ENCODE data around the gene VAV1. TPM values are rescaled to one million over a fixed set of nuclear protein-coding genes. Genes with fewer than 3 reads are reported as not detected.

Gene VAV1
- total RNA-seq, 6 experiments from 2014 or later, result not detected

- H3K4me3 Mint-ChIP-seq, result no peak overlapping the region
- no peak for DNase-seq
- H3K4me1 Mint-ChIP-seq (ENCODE audit: low read depth), result no peaks in the 10 kb centered on the region
- H3K9me3 Mint-ChIP-seq, result peaks cover 34% of the 10 kb centered on the region
- TF ChIP-seq CTCF (IDR thresholded peaks at IDR 0.05), result no peak
- H3K27ac Mint-ChIP-seq, result no peak overlapping the region
- peaks cover 1% of the 10 kb centered on the region; the same call in 1 of the 2 replicates for H3K27me3 Mint-ChIP-seq (ENCODE audit: insufficient read depth)
- H3K36me3 Mint-ChIP-seq (ENCODE audit: low read depth), result peaks cover 4% of the 10 kb centered on the region; the same call in 1 of the 2 replicates
These were observed 118.4 kb downstream of the VAV1 start for GRCh38 chr19:6890938-6891337.

DNA sequence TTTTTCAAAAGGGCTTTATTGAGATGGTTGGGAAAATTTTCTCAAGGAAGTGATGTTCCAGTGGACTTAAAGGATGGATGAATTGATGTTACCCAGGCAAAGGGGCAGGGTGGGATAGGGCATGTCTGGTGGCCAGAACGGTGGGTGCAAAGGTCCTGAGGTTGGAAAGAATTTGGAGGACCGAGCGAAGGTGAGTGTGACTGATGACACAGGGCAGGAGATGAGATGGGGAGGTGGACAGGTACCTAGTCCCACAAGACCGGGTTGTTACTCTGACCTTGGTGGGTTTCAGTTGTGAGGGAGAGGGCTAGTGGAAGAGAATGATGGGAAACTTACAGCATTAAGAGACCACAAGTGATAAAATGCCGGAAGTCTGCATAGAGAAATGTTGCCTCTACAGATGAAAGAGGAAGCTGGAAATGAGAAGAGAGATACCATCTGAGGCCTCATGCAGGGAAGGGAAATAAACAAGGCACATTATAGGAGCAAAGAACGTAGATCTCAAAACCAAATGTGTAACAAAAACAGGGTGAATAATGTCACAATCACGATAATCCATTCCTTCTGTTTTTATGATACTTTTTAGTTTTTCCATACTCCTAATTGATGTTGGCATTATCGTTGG lies 119.4 kb downstream of the VAV1 start:
- DNase-seq, result no peak
- Mint-ChIP-seq H3K27me3 (ENCODE audit: insufficient read depth) (peaks cover 1% of the 10 kb centered on the region; the same call in 1 of the 2 replicates), H3K36me3 (ENCODE audit: low read depth) (peaks cover 4% of the 10 kb centered on the region; the same call in 1 of the 2 replicates), H3K27ac (no peak overlapping the region), H3K4me3 (no peak overlapping the region), H3K4me1 (ENCODE audit: low read depth) (no peaks in the 10 kb centered on the region), H3K9me3 (peaks cover 37% of the 10 kb centered on the region)
- TF ChIP-seq CTCF (IDR thresholded peaks at IDR 0.05), result no peak

DNA sequence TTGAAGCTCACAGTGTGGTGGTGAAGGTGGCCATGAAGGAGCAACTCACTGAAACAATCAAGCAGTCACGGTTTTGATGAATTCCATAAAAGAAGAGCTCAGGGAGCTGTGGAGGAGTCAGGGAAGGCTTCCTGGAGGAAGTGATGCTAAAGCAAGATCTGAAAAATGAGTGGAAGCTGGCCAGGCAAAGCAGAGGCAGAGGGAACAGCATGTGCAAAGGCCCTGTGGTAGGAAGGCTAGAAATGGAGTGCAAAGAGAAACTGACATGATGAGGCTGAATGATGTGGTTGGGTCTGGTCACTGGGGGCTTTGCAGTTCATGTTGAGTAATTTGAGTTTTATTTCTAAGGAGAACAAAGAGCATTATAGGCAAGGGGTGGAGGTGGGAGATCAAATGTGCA lies 121.8 kb downstream of the VAV1 start:
- Mint-ChIP-seq H3K27ac (no peak overlapping the region), H3K4me1 (ENCODE audit: low read depth) (no peaks in the 10 kb centered on the region), H3K36me3 (ENCODE audit: low read depth) (peaks cover 4% of the 10 kb centered on the region; the same call in 1 of the 2 replicates), H3K4me3 (no peak overlapping the region), H3K9me3 (peaks cover 33% of the 10 kb centered on the region), H3K27me3 (ENCODE audit: insufficient read depth) (no peaks in the 10 kb centered on the region; the same call in 1 of the 2 replicates)
- DNase-seq, result no peak
- no peak for TF ChIP-seq CTCF (IDR thresholded peaks at IDR 0.05)

GRCh38 chr19:6903446-6903845 lies 130.9 kb downstream of the VAV1 start:
- H3K4me1 Mint-ChIP-seq (ENCODE audit: low read depth), result no peaks in the 10 kb centered on the region
- H3K27ac Mint-ChIP-seq, result no peak overlapping the region
- TF ChIP-seq CTCF (IDR thresholded peaks at IDR 0.05), result no peak
- H3K9me3 Mint-ChIP-seq, result peaks cover 61% of the 10 kb centered on the region
- H3K36me3 Mint-ChIP-seq (ENCODE audit: low read depth), result peaks cover 6% of the 10 kb centered on the region; the same call in 1 of the 2 replicates
- H3K4me3 Mint-ChIP-seq, result no peak overlapping the region
- H3K27me3 Mint-ChIP-seq (ENCODE audit: insufficient read depth), result no peaks in the 10 kb centered on the region; the same call in 1 of the 2 replicates
- DNase-seq, result no peak

GRCh38 chr19:6906559-6907060 lies 134.1 kb downstream of the VAV1 start:
- H3K36me3 Mint-ChIP-seq (ENCODE audit: low read depth), result peaks cover 6% of the 10 kb centered on the region; the same call in 1 of the 2 replicates
- no peak for TF ChIP-seq CTCF (IDR thresholded peaks at IDR 0.05)
- peaks cover 60% of the 10 kb centered on the region for H3K9me3 Mint-ChIP-seq
- H3K4me3 Mint-ChIP-seq, result no peak overlapping the region
- no peaks in the 10 kb centered on the region; the same call in none of the 2 replicates for H3K27me3 Mint-ChIP-seq (ENCODE audit: insufficient read depth)
- H3K27ac Mint-ChIP-seq, result no peak overlapping the region
- no peak for DNase-seq
- H3K4me1 Mint-ChIP-seq (ENCODE audit: low read depth), result no peaks in the 10 kb centered on the region

Small RNA genes within 50 kb of the gene (microRNA-seq; reads per million reads assigned to microRNA genes)
- 4.6 reads per million for gene MIR6791

Other genes starting within 250 kb of the VAV1 start
- gene TNFSF9, start 241.7 kb upstream of the VAV1 start, total RNA-seq (2021; fragmentation: NEBNext Ultra II Directional; extraction: Animal tissue kit (Norgen Biotek cat#: 25700)), result 1 to 10 TPM in 4 of 6 experiments, under 1 TPM in 2; 0.57 to 3.7 (median 3.2) TPM
- gene CD70, start 181.6 kb upstream of the VAV1 start, total RNA-seq (2021; fragmentation: NEBNext Ultra II Directional; extraction: Animal tissue kit (Norgen Biotek cat#: 25700)), result not detected
- not detected for gene TNFSF14, start 102.5 kb upstream of the VAV1 start, total RNA-seq (2021; fragmentation: NEBNext Ultra II Directional; extraction: Animal tissue kit (Norgen Biotek cat#: 25700))
- 1 to 10 TPM in 4 of 6 experiments, under 1 TPM in 2; 0.82 to 1.5 (median 1.2) TPM for gene C3, start 52.1 kb upstream of the VAV1 start, total RNA-seq (2021; fragmentation: NEBNext Ultra II Directional; extraction: Animal tissue kit (Norgen Biotek cat#: 25700))
- 10 to 100 TPM; 52.2 to 60.5 (median 56.4) TPM for gene GPR108, start 35.1 kb upstream of the VAV1 start, total RNA-seq (2021; fragmentation: NEBNext Ultra II Directional; extraction: Animal tissue kit (Norgen Biotek cat#: 25700))
- 10 to 100 TPM; 46.1 to 53.3 (median 48.8) TPM for gene TRIP10, start 33.0 kb upstream of the VAV1 start, total RNA-seq (2021; fragmentation: NEBNext Ultra II Directional; extraction: Animal tissue kit (Norgen Biotek cat#: 25700))
- not detected for gene SH2D3A, start 5.3 kb upstream of the VAV1 start, total RNA-seq (2021; fragmentation: NEBNext Ultra II Directional; extraction: Animal tissue kit (Norgen Biotek cat#: 25700))
- gene ADGRE1, start 114.9 kb downstream of the VAV1 start, total RNA-seq (2021; fragmentation: NEBNext Ultra II Directional; extraction: Animal tissue kit (Norgen Biotek cat#: 25700)), result under 1 TPM in 4 of 6 experiments, not detected in 2; 0.14 to 0.33 (median 0.23) TPM
- not detected for gene MBD3L2B, start 248.7 kb downstream of the VAV1 start, total RNA-seq (2021; fragmentation: NEBNext Ultra II Directional; extraction: Animal tissue kit (Norgen Biotek cat#: 25700))

Measured in HFFc6 (cell line).